MM.1S (cell line): Measurements from ENCODE around the gene WIZ.

Experiments used
- DNase-seq: peaks from one replicate; pipeline ENCODE4 v3.0.0-alpha.2; 2015
- H2AFZ ChIP-seq: fragments of 300-600 bp; sonication (generic); 2 replicates; pipeline ENCODE4 v1.6.0; 2016; ENCODE audit warnings: antibody characterized with exemption, low read length
- H3F3A ChIP-seq: fragments of 300-600 bp; sonication (generic); 2 replicates; pipeline ENCODE4 v1.6.1; 2016; ENCODE audit warnings: mild to moderate bottlenecking, antibody characterized with exemption, low read length, moderate library complexity, mixed read lengths; ENCODE audit not compliant: insufficient read depth
- H3K27ac ChIP-seq: fragments of 300-600 bp; sonication (generic); 2 replicates; pipeline ENCODE4 v1.5.1; 2016; ENCODE audit warnings: mild to moderate bottlenecking, low read length
- H3K27me3 ChIP-seq: fragments of 300-600 bp; sonication (generic); replicated peaks from 2 replicates; pipeline ENCODE4 v1.6.0; 2016; ENCODE audit warnings: low read length; ENCODE audit not compliant: insufficient read depth
- H3K36me3 ChIP-seq: fragments of 300-600 bp; sonication (generic); replicated peaks from 2 replicates; pipeline ENCODE4 v1.6.1; 2016; ENCODE audit warnings: mild to moderate bottlenecking, low read length, mixed read lengths; ENCODE audit not compliant: insufficient read depth
- H3K4me1 ChIP-seq: fragments of 300-600 bp; sonication (generic); 2 replicates; pipeline ENCODE4 v1.6.1; 2016; ENCODE audit warnings: low read length, mixed read lengths
- H3K4me2 ChIP-seq: fragments of 300-600 bp; sonication (generic); 2 replicates; pipeline ENCODE4 v1.6.0; 2016; ENCODE audit warnings: low read depth, low read length
- H3K4me3 ChIP-seq: fragments of 300-600 bp; sonication (generic); 2 replicates; pipeline ENCODE4 v1.5.1; 2016; ENCODE audit warnings: low read length, mixed read lengths
- H3K79me2 ChIP-seq: fragments of 300-600 bp; sonication (generic); 2 replicates; pipeline ENCODE4 v1.6.1; 2016; ENCODE audit warnings: mixed run types, low read length, mixed read lengths
- H3K9ac ChIP-seq: fragments of 300-600 bp; sonication (generic); 2 replicates; pipeline ENCODE4 v1.6.1; 2016; ENCODE audit warnings: low read length, mixed read lengths
- H3K9me2 ChIP-seq: fragments of 300-600 bp; sonication (generic); replicated peaks from 2 replicates; pipeline ENCODE4 v1.6.1; 2016; ENCODE audit warnings: mild to moderate bottlenecking, low read length, mixed read lengths; ENCODE audit not compliant: insufficient read depth
- H3K9me3 ChIP-seq: fragments of 300-600 bp; sonication (generic); replicated peaks from 2 replicates; pipeline ENCODE4 v1.6.1; 2016; ENCODE audit warnings: mild to moderate bottlenecking, low read length, mixed read lengths; ENCODE audit not compliant: insufficient read depth
- H4K20me1 ChIP-seq: fragments of 300-600 bp; sonication (generic); 2 replicates; pipeline ENCODE4 v1.6.1; 2016; ENCODE audit warnings: mild to moderate bottlenecking, low read length, moderate library complexity, mixed read lengths; ENCODE audit not compliant: insufficient read depth
- CTCF ChIP-seq: fragments of 300-600 bp; sonication (generic); IDR thresholded peaks from 2 replicates; pipeline ENCODE4 v1.5.1; 2016; ENCODE audit warnings: antibody characterized with exemption, low read length, mixed read lengths
- EZH2 ChIP-seq: fragments of 300-600 bp; sonication (generic); optimal IDR thresholded peaks from 2 replicates; pipeline ENCODE3; 2017; ENCODE audit warnings: low read depth, mild to moderate bottlenecking, antibody characterized with exemption, low read length, mixed read lengths
- EZH2phosphoT487 ChIP-seq: fragments of 300-600 bp; sonication (generic); IDR thresholded peaks from 2 replicates; pipeline ENCODE4 v1.6.1; 2018; ENCODE audit warnings: antibody characterized with exemption, low read length

The WIZ gene

GRCh38 chr19:15403151-15403531, 46.6 kb downstream of the WIZ start:
- no peak overlapping the region for H3K27ac ChIP-seq
- H3K9me3 ChIP-seq, result no peaks in the 10 kb centered on the region
- peaks cover 74% of the 10 kb centered on the region for H3K79me2 ChIP-seq
- no peak overlapping the region for H2AFZ ChIP-seq
- no peaks in the 10 kb centered on the region for H3K36me3 ChIP-seq
- no peaks in the 10 kb centered on the region for H3K9me2 ChIP-seq
- no peaks in the 10 kb centered on the region for H3K4me1 ChIP-seq
- TF ChIP-seq CTCF, result no peak
- no peak for TF ChIP-seq EZH2phosphoT487
- no peak for TF ChIP-seq EZH2
- no peak overlapping the region for H3K4me3 ChIP-seq
- no peaks in the 10 kb centered on the region for H3F3A ChIP-seq
- H3K27me3 ChIP-seq, result no peaks in the 10 kb centered on the region
- no peak overlapping the region for H3K4me2 ChIP-seq
- DNase-seq, result no peak
- H3K9ac ChIP-seq, result no peak overlapping the region
- H4K20me1 ChIP-seq, result peaks cover 4% of the 10 kb centered on the region; the same call in 1 of the 2 replicates

- Histone ChIP-seq H3K36me3 (no peaks in the 10 kb centered on the region), H3K79me2 (peaks cover 69% of the 10 kb centered on the region), H2AFZ (no peak overlapping the region), H3K9ac (no peak overlapping the region), H3K4me2 (no peak overlapping the region), H4K20me1 (peaks cover 4% of the 10 kb centered on the region; the same call in 1 of the 2 replicates), H3F3A (no peaks in the 10 kb centered on the region), H3K9me2 (no peaks in the 10 kb centered on the region), H3K27me3 (no peaks in the 10 kb centered on the region), H3K27ac (no peak overlapping the region), H3K4me1 (no peaks in the 10 kb centered on the region), H3K9me3 (no peaks in the 10 kb centered on the region), H3K4me3 (no peak overlapping the region)
- DNase-seq, result no peak
- TF ChIP-seq EZH2phosphoT487 (no peak), CTCF (no peak), EZH2 (no peak)
These were observed 47.2 kb downstream of the WIZ start for GRCh38 chr19:15402411-15403150.

DNA sequence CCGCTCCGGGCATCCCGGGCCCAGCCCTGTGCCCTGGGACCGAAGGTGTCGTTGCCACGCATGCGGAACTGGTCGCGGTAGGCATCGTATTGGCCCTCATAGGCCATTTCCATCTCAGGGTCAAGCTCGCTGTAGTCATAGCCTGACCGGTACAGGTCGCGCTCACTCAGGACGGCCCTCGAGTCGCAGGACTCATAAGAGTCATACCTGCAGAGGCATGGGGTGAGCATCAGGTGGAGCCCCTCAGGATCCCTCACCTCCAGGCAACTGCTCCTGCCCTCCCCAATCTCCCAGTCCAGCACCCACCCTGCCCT, 48.4 kb downstream of the WIZ start:
- Histone ChIP-seq H3K4me2 (no peak overlapping the region), H2AFZ (no peak overlapping the region), H3K4me3 (no peak overlapping the region), H3F3A (no peaks in the 10 kb centered on the region), H3K9ac (no peak overlapping the region), H4K20me1 (peaks cover 4% of the 10 kb centered on the region; the same call in 1 of the 2 replicates), H3K27me3 (no peaks in the 10 kb centered on the region), H3K36me3 (no peaks in the 10 kb centered on the region; the same call in 1 of the 2 replicates), H3K27ac (no peak overlapping the region), H3K79me2 (peaks cover 57% of the 10 kb centered on the region), H3K9me3 (no peaks in the 10 kb centered on the region), H3K4me1 (no peaks in the 10 kb centered on the region), H3K9me2 (no peaks in the 10 kb centered on the region)
- no peak for TF ChIP-seq CTCF
- no peak for TF ChIP-seq EZH2
- no peak for TF ChIP-seq EZH2phosphoT487
- no peak for DNase-seq
